HG03565 (cell line): ENCODE data around the gene SLAMF6.
"Not testable (repeated sequence)": the region's sequence is repeated elsewhere in the genome, so short reads cannot be mapped to it uniquely, and the experiment has no call there.

Experiments
- ATAC-seq: cut with Tn5 transposase; IDR thresholded peaks from one replicate; pipeline ENCODE4 v1.9.1; 2021; ENCODE audit warnings: mild to moderate bottlenecking, moderate library complexity; ENCODE audit not compliant: unreplicated experiment

The SLAMF6 gene

DNA sequence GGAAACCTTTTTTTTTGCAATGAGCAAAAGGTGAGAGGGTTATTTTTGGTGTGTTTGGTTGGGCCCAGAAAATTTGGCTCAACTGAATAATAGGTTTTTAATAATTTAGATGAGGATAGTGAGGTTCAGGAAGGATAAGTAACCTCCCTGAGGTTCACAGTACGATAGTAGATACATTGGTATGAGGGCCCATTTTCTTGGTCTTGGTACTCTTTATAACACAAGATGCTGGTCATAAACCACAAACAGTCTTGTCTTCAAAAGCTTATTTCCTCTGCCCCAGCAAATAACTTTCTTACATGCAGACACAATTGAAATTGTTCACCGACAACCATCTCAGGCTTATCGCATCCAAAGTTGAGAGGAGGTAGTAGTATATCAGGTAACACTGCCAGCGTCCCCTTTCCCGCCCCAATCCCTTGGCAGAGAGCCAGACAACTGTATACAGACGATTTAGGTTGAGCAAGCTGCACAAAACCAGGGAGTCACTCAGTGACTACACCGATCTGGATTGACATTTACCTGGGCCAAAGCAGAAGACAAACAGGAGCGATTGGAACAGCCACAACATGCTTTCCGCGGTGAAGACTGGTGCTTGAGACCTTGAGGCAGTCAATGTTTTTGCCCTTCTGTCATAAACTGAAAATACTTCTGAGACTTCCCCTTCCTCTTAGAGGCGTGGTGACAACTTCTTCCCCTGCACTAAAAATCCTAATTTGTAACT lies at the start of gene SLAMF6:
SLAMF6 (minus strand) TSS at position 634 of the 724 bp plus-strand sequence; CDS start at position 571, 63 bp downstream.
- ATAC-seq, result no peak

DNA sequence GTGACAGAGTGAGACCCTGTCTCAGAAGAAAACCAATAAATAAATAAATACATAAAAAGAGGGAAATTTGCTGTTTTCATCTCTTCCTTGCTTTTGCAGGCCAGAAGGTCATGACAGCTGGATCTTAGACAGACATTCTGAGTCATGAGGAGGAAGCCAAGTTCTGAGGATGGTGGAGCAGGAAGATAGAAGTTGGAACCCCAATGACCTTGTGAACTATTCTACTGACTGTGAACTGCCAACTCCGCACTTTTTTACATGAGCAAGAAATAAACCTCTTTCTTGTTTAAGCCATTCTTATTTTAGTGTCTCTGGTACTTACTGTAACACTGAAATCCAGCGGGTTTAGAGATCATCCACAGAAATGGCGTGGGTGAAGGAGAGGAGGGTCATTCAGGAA lies 47.8 kb upstream of the SLAMF6 start:
- no peak for ATAC-seq

DNA sequence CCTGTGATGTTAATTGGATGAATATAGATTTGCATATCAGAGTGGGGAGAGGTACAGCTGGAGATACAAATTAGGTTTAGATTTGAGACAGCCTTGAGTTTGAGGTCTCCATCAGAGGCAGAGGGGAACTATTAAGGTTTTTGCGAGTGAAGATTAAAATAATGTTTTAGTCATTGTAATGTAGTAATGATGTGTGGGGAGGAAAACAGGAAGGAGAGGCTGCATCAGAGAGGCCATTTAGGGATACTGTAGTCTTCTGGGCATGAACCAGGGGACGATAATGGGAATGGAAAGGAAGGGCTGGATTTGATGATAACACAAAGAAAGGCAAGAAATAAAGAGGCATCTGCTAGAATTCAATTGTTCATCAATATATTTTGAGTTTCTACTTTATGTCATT lies 46.8 kb upstream of the SLAMF6 start:
- no peak for ATAC-seq

DNA sequence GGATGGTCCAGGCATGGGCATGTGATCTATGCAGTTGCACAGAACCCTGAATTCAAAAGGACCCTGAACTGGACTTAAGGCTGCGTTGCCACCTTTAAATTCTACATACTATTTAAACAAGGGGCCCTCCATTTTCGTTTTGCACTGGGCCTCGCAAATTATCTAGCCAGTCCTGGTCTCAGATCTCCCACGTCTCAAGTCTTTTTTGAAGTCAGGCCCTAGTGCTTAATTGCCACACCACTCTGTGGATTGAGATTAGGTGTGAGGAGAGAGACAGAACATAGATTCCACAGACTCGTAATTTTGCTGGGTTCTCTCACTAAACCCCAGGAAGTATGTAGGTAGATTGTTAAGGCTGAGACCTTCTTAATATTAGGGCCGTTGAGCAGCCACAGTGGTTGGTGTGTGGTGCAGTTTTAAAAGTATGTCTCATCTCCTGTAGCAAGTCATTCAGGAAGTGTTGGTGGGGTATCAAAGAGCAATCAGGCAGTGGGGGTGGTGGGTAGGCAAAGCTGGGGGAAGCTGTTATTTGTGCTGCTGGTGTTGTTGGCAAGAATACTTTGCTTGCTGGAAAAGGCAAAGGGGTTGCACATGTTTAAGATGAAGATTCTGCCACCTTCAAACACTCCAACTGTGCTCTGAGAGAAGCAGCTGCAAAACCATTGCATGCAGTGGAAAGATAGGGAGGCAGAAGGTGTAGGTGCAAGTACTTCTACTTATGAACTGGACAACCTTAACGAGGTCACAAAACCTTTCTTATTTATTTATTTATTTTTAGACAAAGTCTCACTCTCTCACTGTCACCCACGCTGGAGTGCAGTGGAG lies 45.0 kb upstream of the SLAMF6 start:
- no peak for ATAC-seq

DNA sequence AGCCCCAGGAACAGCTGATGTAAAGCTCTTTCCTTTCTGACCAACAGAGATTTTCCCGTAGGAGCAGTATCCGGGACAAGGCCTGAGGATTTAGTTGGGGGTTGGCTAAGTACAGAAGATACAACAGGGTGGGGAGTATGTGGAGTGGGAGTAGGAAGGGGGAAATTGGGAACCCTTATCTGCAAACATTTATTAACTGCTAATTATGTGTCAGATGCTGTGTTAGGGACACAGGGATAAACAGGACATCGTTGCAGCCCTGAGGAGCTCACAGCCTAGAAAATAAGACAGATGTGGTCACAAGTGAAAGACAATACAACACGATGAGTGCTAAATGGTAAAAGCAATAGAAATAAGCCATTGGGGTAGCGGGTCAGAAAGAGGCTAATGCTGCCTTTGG lies 44.3 kb upstream of the SLAMF6 start:
- ATAC-seq, result no peak

DNA sequence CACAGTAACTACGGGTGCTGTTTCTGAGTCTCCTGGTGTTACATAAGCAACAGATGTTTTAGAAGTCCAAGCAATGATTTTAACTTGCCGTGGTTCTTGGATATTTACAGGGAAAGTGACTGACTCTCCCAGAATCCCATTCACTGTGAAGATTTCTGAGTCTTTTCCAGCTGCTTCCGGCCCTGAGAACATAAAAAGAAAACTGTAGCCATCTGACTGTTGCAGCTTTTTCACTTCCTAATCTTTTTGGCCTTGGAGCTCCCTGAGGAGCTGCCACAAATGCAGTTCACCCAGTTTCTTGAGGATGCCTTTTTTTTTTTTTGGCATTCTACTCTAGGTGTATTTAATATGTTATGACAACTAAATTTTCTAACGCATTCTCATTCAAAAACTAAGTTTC lies 42.5 kb upstream of the SLAMF6 start:
- ATAC-seq, result no peak

DNA sequence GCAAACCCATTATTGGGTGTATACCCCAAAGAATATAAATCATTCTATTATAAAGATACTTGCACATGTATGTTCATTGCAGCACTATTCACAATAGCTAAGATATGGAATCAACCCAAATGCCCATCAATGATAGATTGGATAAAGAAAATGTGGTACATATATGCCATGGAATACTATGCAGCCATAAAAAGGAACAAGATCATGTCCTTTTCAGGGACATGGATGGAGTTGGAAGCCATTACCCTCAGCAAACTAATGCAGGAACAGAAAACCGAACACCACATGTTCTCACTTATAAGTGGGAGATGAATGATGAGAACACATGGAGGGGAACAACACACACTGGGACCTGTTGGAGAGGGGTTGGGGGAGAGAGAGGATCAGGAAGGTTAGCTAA lies 40.2 kb upstream of the SLAMF6 start:
- not testable (repeated sequence) for ATAC-seq

DNA sequence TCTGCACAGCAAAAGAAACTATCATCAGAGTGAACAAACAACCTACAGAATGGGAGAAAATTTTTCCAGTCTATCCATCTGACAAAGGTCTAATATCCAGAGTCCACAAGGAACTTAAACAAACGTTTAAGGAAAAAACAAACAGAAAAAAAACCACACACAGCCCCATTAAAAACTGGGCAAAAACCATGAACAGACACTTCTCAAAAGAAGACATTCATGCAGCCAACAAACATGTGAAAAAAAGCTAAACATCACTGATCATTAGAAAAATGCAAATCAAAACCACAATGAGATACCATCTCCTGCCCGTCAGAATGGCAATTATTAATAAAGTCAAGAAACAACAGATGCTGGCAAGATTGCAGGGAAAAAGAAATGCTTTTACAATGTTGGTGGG lies 39.7 kb upstream of the SLAMF6 start:
- not testable (repeated sequence) for ATAC-seq

DNA sequence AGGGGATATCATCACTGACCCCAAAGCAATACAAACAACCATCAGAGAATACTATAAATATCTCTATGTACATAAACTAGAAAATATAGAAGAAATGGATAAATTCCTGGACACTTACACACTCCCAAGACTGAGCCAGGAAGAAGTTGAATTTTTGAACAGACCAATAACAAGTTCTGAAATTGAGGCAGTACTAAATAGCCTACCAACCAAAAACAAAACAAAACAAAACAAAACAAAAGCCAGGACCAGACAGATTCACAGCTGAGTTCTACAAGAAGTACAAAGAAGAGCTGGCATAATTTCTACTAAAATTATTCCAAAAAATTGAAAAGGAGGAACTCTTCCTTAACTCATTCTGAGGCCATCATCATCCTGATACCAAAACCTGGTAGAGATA lies 37.8 kb upstream of the SLAMF6 start:
- no peak for ATAC-seq

DNA sequence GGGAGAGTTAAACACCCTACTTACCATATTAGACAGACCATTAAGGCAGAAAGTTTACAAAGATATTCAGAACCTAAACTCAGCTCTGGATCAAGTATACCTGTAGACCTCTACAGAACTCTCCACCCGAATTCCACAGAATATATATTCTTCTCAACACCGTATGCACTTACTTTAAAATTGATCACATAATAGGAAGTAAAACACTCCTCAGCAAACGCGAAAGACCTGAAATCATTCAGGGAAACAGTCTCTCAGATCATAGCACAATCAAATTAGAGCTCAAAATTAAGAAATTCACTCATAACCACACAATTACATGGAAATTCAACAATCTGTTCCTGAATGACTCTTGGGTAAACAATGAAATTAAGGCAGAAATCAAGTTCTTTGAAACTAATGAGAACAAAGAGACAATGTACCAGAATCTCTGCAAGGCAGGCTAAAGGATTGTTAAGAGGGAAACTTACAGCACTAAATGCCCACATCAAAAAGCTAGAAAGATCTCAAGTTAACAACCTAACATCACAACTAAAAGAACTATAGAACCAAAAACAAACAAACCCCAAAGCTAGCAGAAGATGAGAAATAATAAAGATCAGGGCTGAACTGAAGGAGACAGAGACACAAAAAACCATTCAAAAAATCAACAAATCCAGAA lies 37.1 kb upstream of the SLAMF6 start:
- no peak for ATAC-seq

DNA sequence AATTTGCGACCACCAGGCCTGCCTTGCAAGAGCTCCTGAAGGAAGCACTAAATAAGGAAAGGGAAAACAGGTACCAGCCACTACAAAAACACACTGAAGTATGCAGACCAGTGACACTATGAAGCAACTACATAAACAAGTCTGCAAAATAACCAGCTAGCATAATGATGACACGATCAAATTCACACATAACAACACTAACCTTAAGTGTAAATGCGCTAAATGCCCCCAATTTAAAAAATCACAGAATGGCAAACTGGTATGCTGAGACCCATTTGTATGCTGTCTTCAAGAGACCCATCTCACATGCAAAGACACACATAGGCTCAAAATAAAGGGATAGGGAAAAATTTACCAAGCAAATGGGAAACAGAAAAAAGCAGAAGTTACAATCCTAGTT lies 36.4 kb upstream of the SLAMF6 start:
- ATAC-seq, result not testable (repeated sequence)

DNA sequence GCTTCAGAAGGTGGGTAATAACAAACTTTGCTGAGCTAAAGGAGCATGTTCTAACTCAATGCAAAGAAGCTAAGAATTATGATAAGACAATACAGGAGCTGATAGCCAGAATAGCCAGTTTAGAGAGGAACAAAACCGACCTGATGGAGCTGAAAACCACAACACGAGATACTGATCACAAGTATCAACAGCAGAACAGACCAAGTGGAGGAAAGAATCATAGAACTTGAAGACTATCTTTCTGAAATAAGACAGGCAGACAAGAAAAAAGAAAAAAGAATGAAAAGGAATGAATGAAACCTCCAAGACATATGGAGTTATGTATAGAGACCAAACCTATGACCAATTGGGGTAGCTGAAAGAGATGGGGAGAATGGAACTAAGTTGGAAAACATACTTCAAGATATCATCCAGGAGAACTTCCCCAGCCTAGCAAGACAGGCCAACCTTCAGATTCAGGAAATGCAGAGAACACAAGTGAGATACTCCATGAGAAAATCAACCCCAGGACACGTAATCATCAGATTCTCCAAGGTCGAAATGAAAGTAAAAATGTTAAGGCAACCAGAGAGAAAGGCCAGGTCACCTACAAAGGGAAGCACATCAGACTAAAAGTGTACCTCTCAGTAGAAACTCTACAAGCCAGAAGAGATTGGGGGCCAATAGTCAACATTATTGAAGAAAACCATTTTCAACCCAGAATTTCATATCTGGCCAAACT lies 35.8 kb upstream of the SLAMF6 start:
- no peak for ATAC-seq

DNA sequence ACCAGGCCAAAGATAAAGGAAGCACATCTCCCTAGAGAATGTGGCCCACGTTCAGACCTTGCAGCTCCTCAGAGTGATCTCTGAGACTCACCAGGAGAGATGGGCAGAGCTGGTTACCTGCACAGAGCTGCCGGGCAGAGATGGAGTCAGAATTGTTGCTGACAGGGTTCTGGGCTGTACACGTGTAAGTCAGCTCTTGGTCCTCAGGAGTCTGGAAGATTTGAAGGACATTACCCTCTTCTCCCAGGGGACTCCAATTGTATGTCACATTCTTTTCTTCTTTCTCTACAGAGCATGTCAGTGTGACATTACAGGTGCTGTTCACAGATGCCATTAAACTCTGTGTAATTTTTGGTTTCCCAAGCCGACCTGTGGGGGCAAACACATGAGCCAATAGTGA lies 30.7 kb upstream of the SLAMF6 start:
- no peak for ATAC-seq

DNA sequence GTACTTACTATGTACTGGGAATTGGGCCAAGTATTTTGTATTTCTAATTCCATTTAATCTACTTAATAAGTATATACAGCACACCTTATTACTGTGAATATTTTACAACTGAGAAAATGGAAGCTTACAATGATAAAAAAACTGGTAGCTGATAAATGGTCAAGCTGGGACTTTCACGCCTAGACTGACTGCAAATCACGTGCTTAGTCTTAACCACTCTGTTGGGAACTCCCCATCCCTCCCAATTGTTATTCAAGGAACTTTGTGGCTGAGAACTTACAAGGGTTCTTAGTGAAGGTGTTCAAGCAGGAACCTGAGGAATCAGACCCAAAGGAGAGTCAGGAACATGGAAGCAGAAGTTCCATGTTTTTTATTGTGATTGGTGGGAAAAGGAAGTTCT lies 29.4 kb upstream of the SLAMF6 start:
- no peak for ATAC-seq

DNA sequence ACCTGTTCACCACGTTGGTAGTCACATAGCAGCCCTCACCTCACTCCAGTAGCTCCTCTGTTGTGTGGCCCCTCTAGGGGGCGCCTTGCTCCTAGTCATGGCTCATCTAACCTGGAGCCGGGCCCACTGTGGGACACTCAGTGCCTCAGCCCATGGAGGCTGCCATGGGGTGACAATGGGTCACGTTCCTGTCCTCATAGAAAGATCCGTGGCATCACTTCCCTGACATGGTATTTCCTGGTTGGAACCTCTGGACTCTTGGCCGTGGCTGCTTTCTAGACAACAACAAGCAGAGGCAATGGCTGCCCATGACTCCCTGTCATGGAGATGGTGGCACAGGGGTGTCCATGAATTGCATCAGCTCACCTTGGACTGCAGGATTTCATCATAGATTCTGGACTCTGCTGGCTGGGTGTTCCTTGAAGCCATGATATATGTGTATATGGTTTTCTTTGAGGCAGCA lies 27.5 kb upstream of the SLAMF6 start:
- ATAC-seq, result no peak

DNA sequence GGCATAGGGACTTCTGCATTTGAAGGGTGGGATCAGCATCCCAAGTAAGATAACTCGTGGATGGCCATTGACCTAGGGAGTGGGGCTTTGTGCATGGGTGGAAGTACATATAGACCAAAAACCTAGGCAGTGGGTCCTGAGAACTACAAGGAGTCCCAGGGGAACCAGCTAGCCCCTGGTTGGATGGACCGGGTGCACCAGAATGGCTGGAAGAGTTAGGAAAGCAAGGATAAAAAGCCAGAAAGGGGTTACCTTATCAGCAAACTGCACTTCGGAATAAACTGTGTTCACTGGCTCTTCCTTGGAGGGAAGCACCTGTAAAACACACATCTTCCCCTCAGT lies 26.6 kb upstream of the SLAMF6 start:
- no peak for ATAC-seq

DNA sequence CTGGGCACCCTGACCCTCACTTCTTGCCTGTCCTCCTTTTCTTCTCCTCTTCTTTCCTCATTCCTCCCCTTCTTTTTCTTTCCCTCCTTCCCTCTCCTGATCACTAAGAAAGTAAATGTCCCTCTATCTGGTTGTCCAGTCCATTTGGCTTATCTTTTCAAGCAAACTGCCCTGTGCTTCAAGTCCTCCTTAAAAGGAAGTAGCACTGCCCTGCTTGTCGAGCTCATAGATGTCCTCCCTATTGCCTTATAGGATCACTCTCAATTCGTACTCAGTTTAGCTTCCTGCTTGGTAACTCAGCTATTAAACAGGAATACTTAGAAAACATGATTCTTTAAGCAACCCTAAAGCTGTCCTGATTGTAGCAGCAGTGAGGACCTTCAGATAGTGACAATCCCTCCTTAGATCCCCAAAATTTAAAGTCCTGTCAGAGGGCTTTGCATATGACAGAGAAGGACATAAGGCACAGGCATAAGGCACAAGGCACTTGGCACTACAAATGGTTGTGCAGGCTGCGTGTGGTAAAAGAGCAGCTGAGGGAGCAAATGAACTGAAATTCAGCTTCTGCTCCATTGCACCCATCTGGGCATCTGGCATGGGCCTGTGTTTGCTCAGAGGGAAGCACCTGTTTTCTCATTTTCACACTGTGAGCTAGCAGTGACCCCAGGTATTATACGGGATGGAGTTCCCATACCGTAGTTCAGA lies 26.1 kb upstream of the SLAMF6 start:
- ATAC-seq, result no peak

DNA sequence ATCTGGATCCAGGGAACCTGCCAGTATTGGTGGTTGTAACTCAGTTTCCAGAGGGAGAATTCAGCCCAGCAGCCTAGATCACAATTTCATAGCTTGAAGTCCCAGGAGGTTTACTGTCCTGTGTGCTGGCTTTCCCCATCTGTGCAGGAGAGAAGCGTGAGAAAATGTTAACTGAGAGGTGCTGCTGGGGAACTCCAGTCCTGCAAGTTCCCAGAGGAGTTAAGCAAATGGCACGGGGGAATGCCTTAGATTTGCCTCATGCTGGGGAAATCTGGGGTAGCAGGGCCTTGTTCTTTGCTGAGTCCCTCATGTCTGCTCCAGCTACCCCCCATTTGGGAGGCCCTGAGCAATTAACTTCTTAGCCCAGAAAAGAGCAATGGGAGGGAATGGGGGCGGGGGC lies 25.1 kb upstream of the SLAMF6 start:
- no peak for ATAC-seq

DNA sequence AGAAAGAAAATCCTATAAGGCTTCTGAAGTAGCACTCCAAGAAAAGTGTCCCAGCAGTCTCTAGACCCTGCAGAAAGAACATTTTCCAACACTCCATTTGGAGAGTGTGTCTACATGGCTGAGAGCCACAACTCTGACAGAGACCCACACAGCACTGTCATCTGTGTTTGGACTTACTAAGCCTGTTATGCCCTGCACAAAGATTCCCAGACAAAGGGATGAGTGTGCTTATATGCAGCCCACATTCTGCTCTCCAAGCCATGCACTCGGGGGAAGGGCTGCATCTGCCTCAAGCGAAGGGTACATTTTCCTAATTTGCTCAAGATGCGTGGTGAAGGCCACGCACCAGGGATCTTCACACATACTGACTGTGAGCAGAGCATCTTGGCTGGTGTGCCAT lies 24.4 kb upstream of the SLAMF6 start:
- no peak for ATAC-seq

DNA sequence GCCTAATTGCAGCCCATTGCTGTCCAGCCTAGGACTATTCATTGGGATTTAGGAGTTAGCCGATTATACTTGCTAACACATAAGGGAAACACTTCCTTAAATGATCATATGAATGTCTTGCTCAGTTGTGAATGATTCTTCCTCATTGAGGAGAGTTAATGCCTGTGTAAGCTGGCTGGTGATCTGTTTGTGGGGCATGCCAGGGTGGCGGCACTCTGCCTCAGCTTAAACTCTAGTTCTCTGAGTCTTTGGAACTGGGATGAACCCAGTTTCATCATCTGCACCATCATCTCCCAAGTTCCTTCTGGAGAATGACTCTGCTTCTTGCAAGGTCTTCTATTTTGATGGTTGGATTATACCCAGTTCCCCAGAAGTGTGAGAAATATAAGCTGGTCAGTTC lies 23.9 kb upstream of the SLAMF6 start:
- ATAC-seq, result no peak

DNA sequence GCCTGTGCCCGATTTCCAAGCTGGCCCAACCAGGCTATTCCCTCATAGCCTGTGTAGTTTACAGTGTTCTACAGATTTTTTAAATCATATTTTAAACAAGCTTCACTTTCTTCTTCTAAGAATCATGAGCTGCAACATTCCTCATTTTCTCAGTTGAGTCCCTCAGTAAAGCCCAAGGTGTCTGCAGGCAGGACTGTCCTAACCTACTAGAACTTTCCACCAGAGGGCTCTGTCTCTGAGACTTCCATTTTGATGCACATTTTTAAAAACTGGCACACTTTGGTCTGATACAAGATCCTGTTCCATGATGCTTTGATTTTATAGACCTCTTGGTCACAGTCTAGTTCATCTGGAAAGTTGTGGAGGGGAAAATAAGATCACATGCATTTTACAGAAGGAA lies 21.6 kb upstream of the SLAMF6 start:
- ATAC-seq, result no peak
